T-helper 1 cell treated with Interleukin-12 subunit alpha and Interleukin-12 subunit beta and Interleukin-4 antibody, amounts not matched to agents 30 ng/mL and 1 ng/mL, for 36 hours (primary cell): ENCODE measurements around the gene TTLL3. TPM values are rescaled to one million over a fixed set of nuclear protein-coding genes. Genes with fewer than 3 reads are reported as not detected.

Experiments used
- total RNA-seq: library from RNA; stranded (reverse); gene quantifications from 2 replicates; pipeline ENCODE4 v1.2.3, GENCODE V29; 2022

TTLL3 gene
- total RNA-seq, 1 donor from 2014 or later = 46.7 TPM

Other genes starting within 250 kb of the TTLL3 start
- gene MTMR14, start 160.8 kb upstream of the TTLL3 start, total RNA-seq = 49.2 and 54.8 TPM in 2 replicates
- 0.22 and 0.59 TPM in 2 replicates for gene CPNE9, start 106.4 kb upstream of the TTLL3 start, total RNA-seq
- gene BRPF1, start 78.5 kb upstream of the TTLL3 start, total RNA-seq = 41.3 and 51.1 TPM in 2 replicates
- gene OGG1, start 60.3 kb upstream of the TTLL3 start, total RNA-seq = 35.6 and 43.2 TPM in 2 replicates
- gene CAMK1, start 40.3 kb upstream of the TTLL3 start, total RNA-seq = 22.6 and 26.2 TPM in 2 replicates
- 62.3 and 67.1 TPM in 2 replicates for gene TADA3, start 17.8 kb upstream of the TTLL3 start, total RNA-seq
- gene ARPC4, start 17.2 kb upstream of the TTLL3 start, total RNA-seq = 292 and 298 TPM in 2 replicates
- gene RPUSD3, start 33.7 kb downstream of the TTLL3 start, total RNA-seq = 51.9 and 53.8 TPM in 2 replicates
- gene CIDEC, start 70.0 kb downstream of the TTLL3 start, total RNA-seq = not detected in 2 replicates
- gene JAGN1, start 80.3 kb downstream of the TTLL3 start, total RNA-seq = 33.9 and 36.2 TPM in 2 replicates
- 2.4 and 2.5 TPM in 2 replicates for gene IL17RE, start 92.6 kb downstream of the TTLL3 start, total RNA-seq
- 0.78 and 1.1 TPM in 2 replicates for gene IL17RC, start 106.8 kb downstream of the TTLL3 start, total RNA-seq
- 26.0 and 27.5 TPM in 2 replicates for gene CRELD1, start 123.6 kb downstream of the TTLL3 start, total RNA-seq
- gene PRRT3, start 142.1 kb downstream of the TTLL3 start, total RNA-seq = 10.6 and 13.4 TPM in 2 replicates
- 52.2 and 62.6 TPM in 2 replicates for gene EMC3, start 176.6 kb downstream of the TTLL3 start, total RNA-seq
- 40.7 and 54.1 TPM in 2 replicates for gene FANCD2, start 216.2 kb downstream of the TTLL3 start, total RNA-seq